Ectodermal cell (in vitro differentiated cells): ENCODE measurements around the gene CLSTN2.

Experiments used
- H3K27ac ChIP-seq: 2 replicates; pipeline ENCODE4 v1.7.0; 2013; ENCODE audit warnings: mild to moderate bottlenecking, low read depth, low read length; ENCODE audit not compliant: insufficient read depth, poor library complexity, severe bottlenecking
- H3K27me3 ChIP-seq: 2 replicates; pipeline ENCODE4 v1.7.0; 2013; ENCODE audit warnings: mild to moderate bottlenecking, low read length; ENCODE audit not compliant: insufficient read depth, control insufficient read depth, poor library complexity, severe bottlenecking
- H3K36me3 ChIP-seq: one replicate; pipeline ENCODE4 v1.7.0; 2013; ENCODE audit warnings: low read length; ENCODE audit not compliant: control insufficient read depth, insufficient read depth
- H3K4me1 ChIP-seq: one replicate; pipeline ENCODE4 v1.7.0; 2013; ENCODE audit warnings: low read length; ENCODE audit not compliant: control insufficient read depth, insufficient read depth
- H3K4me3 ChIP-seq: 2 replicates; pipeline ENCODE4 v1.7.0; 2013; ENCODE audit warnings: low read depth, low read length, control low read depth; ENCODE audit not compliant: insufficient read depth
- H3K9me3 ChIP-seq: 2 replicates; pipeline ENCODE4 v1.7.0; 2013; ENCODE audit warnings: mild to moderate bottlenecking, low read length, moderate library complexity; ENCODE audit not compliant: control insufficient read depth
- WGBS, 2 experiments: methylation state at CpG; one replicate each; pipeline ENCODE4 v1.1.7; 2013; ENCODE audit warnings: missing lambda C conversion rate in 2 of 2; 5-methylcytosine and 5-hydroxymethylcytosine counted together

CLSTN2 gene

DNA sequence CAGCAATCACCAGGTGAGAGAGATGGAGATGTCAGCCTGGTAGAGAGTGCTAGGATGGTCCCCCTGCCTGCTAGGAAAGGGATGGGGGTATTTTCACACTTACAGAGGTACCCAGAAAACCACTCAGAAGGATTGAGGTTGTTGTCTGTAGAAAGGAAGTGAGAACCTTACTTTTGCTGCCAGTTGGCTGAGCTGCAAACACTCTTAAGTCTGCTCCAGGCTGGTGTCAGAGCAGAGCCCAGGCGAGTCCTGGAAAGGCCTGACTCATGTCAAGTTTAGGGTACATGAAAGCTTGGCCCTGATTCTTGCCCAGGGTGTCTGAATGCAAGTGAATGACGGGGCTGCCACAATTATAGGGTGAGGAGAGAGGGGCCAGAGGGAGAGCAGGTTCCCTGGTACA is 528.4 kb downstream of the CLSTN2 start:
- no peaks in the 10 kb centered on the region for H3K27me3 ChIP-seq
- no peaks in the 10 kb centered on the region for H3K9me3 ChIP-seq
- H3K27ac ChIP-seq = no peak overlapping the region
- no peaks in the 10 kb centered on the region for H3K36me3 ChIP-seq
- 90 to 92% methylated on average over 2 of the region's 2 CpGs for WGBS, 2 experiments
- no peak overlapping the region for H3K4me3 ChIP-seq
- H3K4me1 ChIP-seq = peaks cover 11% of the 10 kb centered on the region

- Histone ChIP-seq H3K27me3 (no peaks in the 10 kb centered on the region), H3K36me3 (no peaks in the 10 kb centered on the region), H3K9me3 (no peaks in the 10 kb centered on the region), H3K4me3 (no peak overlapping the region), H3K27ac (no peak overlapping the region), H3K4me1 (peaks cover 11% of the 10 kb centered on the region)
Observed at GRCh38 chr3:140465988-140466387, 531.0 kb downstream of the CLSTN2 start.

DNA sequence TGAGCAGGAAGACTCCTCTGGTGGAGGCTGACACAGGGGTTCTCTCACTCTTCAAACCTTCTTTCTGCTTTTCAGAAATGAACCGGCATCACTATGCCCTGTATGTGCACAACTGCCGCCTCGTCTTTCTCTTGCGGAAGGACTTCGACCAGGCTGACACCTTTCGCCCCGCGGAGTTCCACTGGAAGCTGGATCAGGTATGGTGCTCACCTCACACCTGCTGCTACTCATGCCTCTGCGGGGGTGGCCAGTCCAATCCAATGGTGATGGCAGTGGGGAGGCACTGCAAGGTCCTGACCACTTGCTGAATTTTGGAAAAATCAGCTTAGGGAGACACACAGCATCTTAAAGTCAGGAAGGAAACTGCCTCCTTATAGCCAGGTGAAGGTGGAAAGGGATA is 531.5 kb downstream of the CLSTN2 start:
- no peaks in the 10 kb centered on the region for H3K27me3 ChIP-seq
- 97 to 98% methylated on average over 9 of the region's 9 CpGs for WGBS, 2 experiments
- no peak overlapping the region for H3K4me3 ChIP-seq
- no peaks in the 10 kb centered on the region for H3K36me3 ChIP-seq
- H3K4me1 ChIP-seq = peaks cover 11% of the 10 kb centered on the region
- no peak overlapping the region for H3K27ac ChIP-seq
- H3K9me3 ChIP-seq = no peaks in the 10 kb centered on the region

GRCh38 chr3:140467104-140467577 is 532.2 kb downstream of the CLSTN2 start:
- no peaks in the 10 kb centered on the region for H3K27me3 ChIP-seq
- peaks cover 11% of the 10 kb centered on the region for H3K4me1 ChIP-seq
- H3K27ac ChIP-seq = no peak overlapping the region
- no peak overlapping the region for H3K4me3 ChIP-seq
- no peaks in the 10 kb centered on the region for H3K9me3 ChIP-seq
- H3K36me3 ChIP-seq = no peaks in the 10 kb centered on the region
- 73 to 86% methylated on average over 4 of the region's 4 CpGs for WGBS, 2 experiments

GRCh38 chr3:140467796-140468315 is 532.9 kb downstream of the CLSTN2 start:
- no peak overlapping the region for H3K27ac ChIP-seq
- H3K9me3 ChIP-seq = no peaks in the 10 kb centered on the region
- H3K4me3 ChIP-seq = no peak overlapping the region
- H3K27me3 ChIP-seq = no peaks in the 10 kb centered on the region
- peaks cover 11% of the 10 kb centered on the region for H3K4me1 ChIP-seq
- H3K36me3 ChIP-seq = no peaks in the 10 kb centered on the region

GRCh38 chr3:140468407-140468806 is 533.4 kb downstream of the CLSTN2 start:
- H3K4me3 ChIP-seq = no peak overlapping the region
- H3K4me1 ChIP-seq = peaks cover 11% of the 10 kb centered on the region
- 89 to 92% methylated on average over 7 of the region's 7 CpGs for WGBS, 2 experiments

DNA sequence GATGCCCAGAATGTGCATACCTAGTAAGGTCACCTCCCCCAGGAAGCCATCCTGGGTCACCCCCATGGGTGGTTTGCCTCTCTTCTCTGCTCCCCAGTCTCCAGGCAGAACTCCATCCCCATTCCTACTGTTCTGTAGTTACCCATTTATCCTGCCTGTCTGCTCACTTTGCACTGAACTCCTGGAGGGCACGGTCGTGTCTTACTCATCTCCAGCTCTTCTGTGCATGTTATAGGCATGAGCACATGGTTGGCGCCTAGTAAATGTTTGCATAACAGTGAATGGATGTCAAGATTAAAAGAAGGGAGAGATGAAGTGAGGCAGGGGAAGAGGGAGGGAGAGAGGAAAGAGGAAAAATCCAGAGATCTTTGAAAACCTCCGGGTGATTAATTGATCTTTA is 534.5 kb downstream of the CLSTN2 start:
- 86 to 89% methylated on average over 4 of the region's 4 CpGs for WGBS, 2 experiments
- H3K27me3 ChIP-seq = no peaks in the 10 kb centered on the region
- no peak overlapping the region for H3K27ac ChIP-seq
- H3K4me3 ChIP-seq = no peak overlapping the region
- no peaks in the 10 kb centered on the region for H3K36me3 ChIP-seq
- H3K9me3 ChIP-seq = no peaks in the 10 kb centered on the region
- H3K4me1 ChIP-seq = peaks cover 11% of the 10 kb centered on the region

More at GRCh38 chr3:140468407-140468806, 533.4 kb downstream of the CLSTN2 start:
- Histone ChIP-seq H3K27me3 (no peaks in the 10 kb centered on the region), H3K9me3 (no peaks in the 10 kb centered on the region), H3K36me3 (no peaks in the 10 kb centered on the region), H3K27ac (no peak overlapping the region)

GRCh38 chr3:140470211-140470610 is 535.2 kb downstream of the CLSTN2 start:
- Histone ChIP-seq H3K27me3 (no peaks in the 10 kb centered on the region), H3K27ac (no peak overlapping the region), H3K4me3 (no peak overlapping the region), H3K4me1 (peaks cover 11% of the 10 kb centered on the region), H3K36me3 (no peaks in the 10 kb centered on the region), H3K9me3 (no peaks in the 10 kb centered on the region)
- 45 to 52% methylated on average over 4 of the region's 4 CpGs for WGBS, 2 experiments

GRCh38 chr3:140470962-140471361 is 536.0 kb downstream of the CLSTN2 start:
- Histone ChIP-seq H3K4me3 (no peak overlapping the region), H3K36me3 (no peaks in the 10 kb centered on the region), H3K27ac (no peak overlapping the region), H3K4me1 (peaks cover 11% of the 10 kb centered on the region), H3K27me3 (no peaks in the 10 kb centered on the region), H3K9me3 (no peaks in the 10 kb centered on the region)
- WGBS, 2 experiments = 92 to 94% methylated on average over 2 of the region's 2 CpGs

DNA sequence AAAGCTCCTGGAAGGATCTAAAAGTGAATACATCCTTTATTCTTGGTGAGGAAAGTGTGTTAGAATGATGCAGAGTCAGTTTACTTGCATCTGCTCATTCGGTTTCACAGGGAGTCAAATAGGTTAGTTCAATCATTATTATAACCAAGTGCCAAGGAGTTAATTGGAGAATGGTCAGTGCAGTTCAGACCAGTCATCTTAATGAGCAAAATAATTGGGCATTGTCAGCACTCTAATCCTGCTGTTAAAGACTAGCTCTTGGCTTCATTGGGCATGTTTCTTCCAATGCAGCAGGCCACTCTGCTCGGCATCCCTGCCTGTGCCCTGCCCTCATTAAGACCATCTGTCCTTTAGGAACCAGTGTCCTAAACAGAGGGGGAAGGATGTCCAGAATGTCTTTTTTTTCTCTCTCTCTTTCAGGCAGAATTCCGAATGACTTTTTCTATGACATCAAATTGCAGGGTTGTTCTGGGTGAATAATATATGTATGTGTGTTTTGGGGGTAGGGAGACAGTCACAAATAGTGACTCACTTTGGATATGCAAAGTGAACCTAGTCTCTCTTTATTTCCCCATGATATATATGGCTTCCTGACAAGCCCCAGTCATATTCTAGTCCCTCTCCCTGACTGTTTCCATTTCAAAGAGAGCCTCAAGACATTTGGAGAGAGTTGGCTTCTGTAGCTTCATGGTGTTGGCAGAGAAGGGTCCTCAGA is 537.5 kb downstream of the CLSTN2 start:
- H3K27ac ChIP-seq = no peak overlapping the region

More for the DNA sequence above, 537.5 kb downstream of the CLSTN2 start:
- no peaks in the 10 kb centered on the region for H3K27me3 ChIP-seq
- 78 to 89% methylated on average over 2 to 3 of the region's 3 CpGs for WGBS, 2 experiments
- no peak overlapping the region for H3K4me3 ChIP-seq
- H3K4me1 ChIP-seq = peaks cover 5% of the 10 kb centered on the region
- H3K9me3 ChIP-seq = no peaks in the 10 kb centered on the region
- no peaks in the 10 kb centered on the region for H3K36me3 ChIP-seq
